Ishikawa (cell line): ENCODE data around the gene PEX26.

ENCODE experiments used
- CEBPB ChIP-seq: IDR thresholded peaks from 2 replicates; pipeline ENCODE4 v1.6.1; 2012
- CREB1 ChIP-seq: IDR thresholded peaks from 2 replicates; pipeline ENCODE4 v1.6.1; 2012; ENCODE audit warnings: low read depth
- EGR1 ChIP-seq: IDR thresholded peaks from 2 replicates; pipeline ENCODE4 v1.6.1; 2012
- EP300 ChIP-seq: IDR thresholded peaks from 2 replicates; pipeline ENCODE4 v1.6.1; 2012; ENCODE audit warnings: borderline replicate concordance
- FOXM1 ChIP-seq: IDR thresholded peaks from 2 replicates; pipeline ENCODE4 v1.6.1; 2012; ENCODE audit warnings: low read depth, borderline replicate concordance
- MAX ChIP-seq: IDR thresholded peaks from 2 replicates; pipeline ENCODE4 v1.6.1; 2012
- NFIC ChIP-seq: IDR thresholded peaks from 2 replicates; pipeline ENCODE4 v1.6.1; 2012
- RAD21 ChIP-seq: IDR thresholded peaks from 2 replicates; pipeline ENCODE4 v1.6.1; 2012; ENCODE audit warnings: low read depth
- REST ChIP-seq: IDR thresholded peaks from 2 replicates; pipeline ENCODE4 v1.6.1; 2012; ENCODE audit warnings: low read depth, mild to moderate bottlenecking
- TAF1 ChIP-seq: IDR thresholded peaks from 2 replicates; pipeline ENCODE4 v1.6.1; 2012; ENCODE audit warnings: low read depth, mild to moderate bottlenecking
- TCF12 ChIP-seq: IDR thresholded peaks from 2 replicates; pipeline ENCODE4 v1.6.1; 2012; ENCODE audit warnings: low read depth
- TEAD4 ChIP-seq: IDR thresholded peaks from 2 replicates; pipeline ENCODE4 v1.6.1; 2012
- USF1 ChIP-seq: IDR thresholded peaks from 2 replicates; pipeline ENCODE4 v1.6.1; 2012
- YY1 ChIP-seq: IDR thresholded peaks from 2 replicates; pipeline ENCODE4 v1.6.1; 2012; ENCODE audit warnings: low read depth
- ZBTB7A ChIP-seq: IDR thresholded peaks from 2 replicates; pipeline ENCODE4 v1.6.1; 2012; ENCODE audit warnings: low read depth

PEX26 gene

GRCh38 chr22:18136563-18137320, 59.0 kb downstream of the PEX26 start:
- TF ChIP-seq NFIC, result peak; percentile 51
- 0 out of 2 replicates have a peak, but pooled peaks have one; percentile 42 for TF ChIP-seq ZBTB7A
- TF ChIP-seq FOXM1, result no peak
- TF ChIP-seq MAX, result peak; percentile 19; the same call in 1 of the 2 replicates
- no peak for TF ChIP-seq REST
- TF ChIP-seq CREB1, result no peak
- 0 out of 2 replicates have a peak, but pooled peaks have one; percentile 33 for TF ChIP-seq EP300
- TF ChIP-seq EGR1, result peak; percentile 73

- TF ChIP-seq TEAD4 (no peak), EP300 (no peak), TCF12 (no peak), CREB1 (no peak), MAX (no peak), RAD21 (no peak), ZBTB7A (no peak), USF1 (no peak), YY1 (no peak), NFIC (no peak), TAF1 (no peak)
Measured at GRCh38 chr22:18144105-18144504, 66.3 kb downstream of the PEX26 start.

- no peak for TF ChIP-seq TCF12
Measured at GRCh38 chr22:18145676-18146388, 68.0 kb downstream of the PEX26 start.

- TF ChIP-seq FOXM1 (no peak), EP300 (no peak), REST (no peak), CREB1 (no peak), MAX (no peak), TCF12 (no peak), YY1 (no peak), EGR1 (no peak), TEAD4 (no peak), NFIC (no peak), ZBTB7A (no peak)
Measured at GRCh38 chr22:18146389-18146753, 68.6 kb downstream of the PEX26 start.

GRCh38 chr22:18147791-18148190, 70.0 kb downstream of the PEX26 start:
- TF ChIP-seq TCF12 (no peak), TAF1 (no peak), RAD21 (no peak), FOXM1 (no peak), MAX (no peak), CEBPB (no peak), NFIC (no peak), EP300 (no peak), EGR1 (no peak), REST (no peak), USF1 (no peak), TEAD4 (no peak), CREB1 (no peak), YY1 (no peak), ZBTB7A (no peak)
